ENCODE data around the gene DAB1. TPM values are rescaled to one million over a fixed set of nuclear protein-coding genes. Genes with fewer than 3 reads are reported as not detected.

Gene DAB1
- 9.1 TPM for polyA plus RNA-seq (ENCODE audit: insufficient read length)
- long read RNA-seq, donor 1, partial matches to known transcripts: 6 of 6 reads
- long read RNA-seq, donor 1, other reads (novel, unspliced or antisense): 0 of 6 reads
- long read RNA-seq, donor 2: 0 reads
- long read RNA-seq, donor 3: 0 reads
- long read RNA-seq, donor 4: 0 reads
- long read RNA-seq, donor 5: 0 reads
- long read RNA-seq, donor 6: 0 reads
- long read RNA-seq, donor 7: 0 reads
- long read RNA-seq, donor 8: 0 reads

GRCh38 chr1:57423656-57424211 lies at the start of gene DAB1:
TSS of gene DAB1 (minus strand) at chr1:57424060. CDS start at chr1:57291030, 133,030 bp downstream.
- peak; percentile 13 for DNase-seq

- DNase-seq: no peak
These were observed 49.6 kb upstream of the DAB1 start for GRCh38 chr1:57473448-57473847.

DNA sequence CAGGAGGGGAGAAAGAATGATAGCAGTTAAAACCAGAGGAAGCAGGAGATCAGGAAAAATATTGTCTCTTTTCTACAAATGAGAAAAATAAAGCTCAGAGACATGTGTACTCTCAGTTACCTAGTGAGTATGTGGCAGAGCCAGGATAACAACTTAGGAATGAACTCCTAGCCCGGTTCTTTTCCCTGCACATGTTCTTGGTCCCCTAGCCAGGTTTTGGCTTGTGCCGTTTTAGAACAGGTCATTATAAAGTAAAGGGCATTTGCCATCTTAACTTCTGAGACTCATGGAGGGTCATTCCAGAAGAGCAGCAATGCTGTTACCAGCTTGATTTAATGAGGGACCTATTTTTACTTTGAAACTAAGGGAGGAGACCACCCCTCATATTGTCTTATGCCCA lies 48.1 kb upstream of the DAB1 start:
- DNase-seq: no peak

DNA sequence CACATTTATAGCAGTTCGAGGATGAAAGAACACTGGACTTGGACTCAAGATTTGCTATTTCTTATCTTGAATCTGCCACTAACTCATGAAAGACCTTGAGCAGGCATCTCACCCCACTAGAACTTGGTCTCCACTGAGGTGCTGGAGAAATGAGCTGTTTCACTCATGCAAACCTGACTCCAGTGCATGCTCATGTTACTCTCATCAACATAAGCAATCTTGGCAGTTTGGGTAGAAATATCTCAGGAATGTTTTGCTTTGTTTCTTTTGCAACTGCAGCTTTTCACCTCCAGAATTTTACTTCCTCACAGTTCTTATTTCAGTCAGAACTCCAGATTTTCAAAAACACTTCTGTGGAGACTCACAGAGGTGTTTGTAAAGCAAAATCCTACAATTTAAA lies 46.2 kb upstream of the DAB1 start:
- no peak for DNase-seq

GRCh38 chr1:57468641-57469523 lies 45.0 kb upstream of the DAB1 start:
- DNase-seq: no peak

DNA sequence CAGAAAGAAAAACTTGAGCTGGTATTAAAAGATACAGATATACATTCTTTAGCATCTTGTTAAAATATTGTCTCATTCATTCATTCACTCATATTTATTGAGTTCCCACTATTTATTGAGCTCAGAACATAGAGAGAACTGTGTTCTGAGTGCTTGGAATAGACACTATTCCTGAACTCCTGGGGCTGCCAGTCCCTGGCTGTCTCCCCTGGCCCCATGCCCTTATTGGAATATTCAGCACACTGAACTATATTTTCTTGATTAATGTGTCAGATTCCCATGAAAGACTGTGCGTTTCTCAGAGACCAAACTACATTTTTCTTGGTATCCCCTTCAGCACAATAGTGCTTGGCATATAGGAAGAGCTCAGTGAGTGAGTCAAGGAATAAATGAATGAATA lies 44.0 kb upstream of the DAB1 start:
- no peak for DNase-seq

- DNase-seq: no peak
These were observed 40.9 kb upstream of the DAB1 start for GRCh38 chr1:57464756-57465155.

GRCh38 chr1:57463343-57463742 lies 39.5 kb upstream of the DAB1 start:
- no peak for DNase-seq

DNA sequence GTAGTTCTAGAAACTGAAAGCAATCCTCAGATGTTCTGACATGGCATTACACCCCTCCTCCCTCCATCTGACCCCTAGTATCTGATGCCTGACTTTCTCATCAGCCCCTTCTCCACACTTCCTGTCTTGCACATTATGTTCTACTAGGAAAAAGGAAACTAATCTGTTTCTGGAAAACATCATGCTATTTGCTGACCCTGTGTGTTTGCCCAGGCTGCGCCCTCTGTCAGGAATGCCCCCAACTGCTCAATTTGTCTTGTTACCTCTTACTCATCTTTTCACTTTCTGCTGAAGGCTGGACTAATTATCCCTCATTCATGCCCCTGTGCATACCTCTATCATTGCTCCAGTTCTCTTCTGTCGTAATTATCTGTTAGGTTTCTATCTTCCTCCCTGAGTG lies 37.5 kb upstream of the DAB1 start:
- DNase-seq: no peak

GRCh38 chr1:57451516-57451915 lies 27.7 kb upstream of the DAB1 start:
- no peak for DNase-seq

DNA sequence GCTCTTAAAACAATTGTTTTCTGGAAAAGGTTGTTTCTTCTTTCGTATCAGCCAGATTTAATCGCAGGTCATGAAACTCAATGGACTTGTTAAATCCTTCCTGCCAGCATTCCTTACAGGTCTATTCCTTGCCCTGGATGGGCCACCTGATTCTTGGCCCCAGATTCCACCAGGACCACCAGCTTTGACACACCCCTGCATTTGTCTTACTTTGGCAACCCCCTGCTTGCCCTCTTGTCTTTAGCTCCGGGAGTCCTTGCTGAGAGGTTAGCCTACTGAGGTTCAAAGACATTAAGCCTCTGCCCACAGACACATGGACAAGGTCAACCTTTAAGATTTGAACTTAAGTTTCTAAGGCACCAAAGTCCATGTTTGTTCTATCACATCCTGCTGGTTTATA lies 27.1 kb upstream of the DAB1 start:
- no peak for DNase-seq

- DNase-seq: no peak
These were observed 23.7 kb upstream of the DAB1 start for GRCh38 chr1:57447551-57447950.

GRCh38 chr1:57443004-57443403 lies 19.1 kb upstream of the DAB1 start:
- no peak for DNase-seq

- no peak for DNase-seq
These were observed 16.2 kb upstream of the DAB1 start for GRCh38 chr1:57440096-57440495.

- DNase-seq: no peak
These were observed 7.5 kb upstream of the DAB1 start for GRCh38 chr1:57431400-57431799.

DNA sequence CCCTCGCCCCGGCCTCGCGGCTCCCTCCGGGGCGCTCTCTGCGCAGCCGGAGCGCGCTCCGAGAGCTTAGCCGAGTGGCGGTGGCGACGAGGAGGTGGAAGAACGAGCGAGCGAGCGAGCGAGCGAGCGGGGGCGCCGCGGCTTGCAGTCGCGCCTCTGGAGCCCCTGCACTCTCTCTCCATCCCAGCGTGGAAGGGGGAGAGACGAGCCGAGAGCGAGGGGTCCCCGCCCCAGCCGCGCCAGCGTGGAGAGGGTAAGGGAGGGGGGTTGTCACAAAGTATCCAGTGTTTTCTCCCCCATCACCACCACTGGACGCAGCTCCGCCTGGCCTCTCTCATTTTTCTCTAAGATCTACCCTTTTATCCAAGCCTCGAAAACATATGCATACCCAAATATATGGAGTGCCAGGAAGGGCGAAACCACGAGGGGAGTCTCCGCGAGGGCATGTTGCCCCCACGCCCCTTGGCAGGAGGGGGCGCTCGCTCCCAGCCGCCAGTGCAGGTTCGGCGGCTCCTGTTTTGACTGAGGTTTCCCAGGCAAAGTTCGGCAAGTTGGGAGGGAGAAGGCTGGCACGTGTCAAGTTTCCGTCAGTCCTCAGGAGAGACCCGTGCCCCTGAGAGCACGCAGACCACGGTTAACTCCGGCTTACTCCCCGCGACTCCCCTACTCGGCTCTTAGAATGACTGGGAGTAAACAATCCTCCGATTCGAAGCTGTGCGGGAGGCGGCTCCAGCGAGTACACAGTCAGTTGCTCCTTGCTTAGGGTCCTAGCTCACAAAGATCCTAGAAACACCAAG lies 569 bp upstream of the DAB1 start:
- peak; percentile 50 for DNase-seq

GRCh38 chr1:57423135-57423655 lies 665 bp downstream of the DAB1 start:
- DNase-seq: peak; percentile 6

DNA sequence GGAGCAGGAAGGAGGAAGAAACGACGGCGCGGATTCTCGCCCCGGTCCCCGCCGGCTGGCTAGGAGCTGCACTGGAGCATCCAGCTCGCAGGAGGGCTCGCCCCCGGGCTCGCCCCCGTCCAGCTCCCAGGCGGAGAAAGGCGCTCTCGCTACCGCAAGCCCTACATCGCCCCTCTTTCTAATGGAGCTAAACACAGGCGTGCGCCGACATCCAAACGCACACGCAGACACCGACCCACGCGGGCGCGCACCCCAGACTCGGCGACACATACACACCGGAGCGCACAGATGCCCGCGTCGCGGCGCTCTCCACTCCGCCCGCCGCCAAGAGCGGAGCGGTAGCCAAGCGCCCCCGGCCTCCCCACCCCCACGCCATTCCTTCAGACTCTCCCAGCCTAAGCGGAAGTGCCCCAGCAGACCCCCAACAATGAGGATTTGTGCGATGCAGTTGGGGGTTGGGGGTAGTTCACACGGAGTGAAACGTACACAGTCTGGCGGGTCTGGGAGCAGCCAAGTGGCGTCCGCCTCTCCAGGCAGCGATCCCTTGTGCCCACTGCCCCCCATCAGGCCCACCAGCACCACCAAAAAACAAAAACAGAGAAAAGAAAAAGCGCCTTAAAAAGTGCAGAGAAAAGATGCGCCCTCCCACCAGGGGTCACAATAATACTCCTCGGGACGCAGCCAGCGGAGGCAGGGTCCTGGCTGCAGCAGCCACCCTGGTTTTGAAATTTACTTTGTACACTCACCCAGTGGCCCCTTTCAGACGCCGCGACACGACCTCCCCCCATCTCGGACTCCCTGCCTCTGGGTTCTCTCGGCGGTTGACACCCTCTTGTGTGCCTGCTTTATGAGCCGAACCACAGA lies 1.4 kb downstream of the DAB1 start:
- peak; percentile 51 for DNase-seq

- no peak for DNase-seq
These were observed 2.1 kb downstream of the DAB1 start for GRCh38 chr1:57421806-57422205.

GRCh38 chr1:57420981-57421785 lies 2.7 kb downstream of the DAB1 start:
- no peak for DNase-seq

Data from left kidney (tissue), 8 donors.